Karpas-422 (cell line): ENCODE data around the gene BATF2. TPM values are rescaled to one million over a fixed set of nuclear protein-coding genes. Genes with fewer than 3 reads are reported as not detected.

Experiments
- DNase-seq: peaks from one replicate; pipeline ENCODE4 v3.0.0-alpha.2; 2015
- H2AFZ ChIP-seq: fragments of 200-600 bp; sonication (generic); 2 replicates; pipeline ENCODE4 v1.6.1; 2014; ENCODE audit warnings: antibody characterized with exemption, low read length, mixed read lengths
- H3K27ac ChIP-seq: fragments of 200-600 bp; sonication (generic); 2 replicates; pipeline ENCODE4 v1.5.1; 2014; ENCODE audit warnings: mild to moderate bottlenecking, low read length, moderate library complexity
- H3K27me3 ChIP-seq: fragments of 200-600 bp; sonication (generic); 2 replicates; pipeline ENCODE4 v1.6.1; 2014; ENCODE audit warnings: low read length, mixed read lengths
- H3K36me3 ChIP-seq: fragments of 200-600 bp; sonication (generic); 2 replicates; pipeline ENCODE4 v1.6.1; 2014; ENCODE audit warnings: low read length, mixed read lengths; ENCODE audit not compliant: insufficient read depth
- H3K4me1 ChIP-seq: fragments of 200-600 bp; sonication (generic); 2 replicates; pipeline ENCODE4 v1.6.1; 2014; ENCODE audit warnings: mild to moderate bottlenecking, low read length, mixed read lengths
- H3K4me2 ChIP-seq: fragments of 200-600 bp; sonication (generic); 2 replicates; pipeline ENCODE4 v1.6.1; 2014; ENCODE audit warnings: low read length, low read depth, mild to moderate bottlenecking; ENCODE audit not compliant: poor library complexity, severe bottlenecking
- H3K4me3 ChIP-seq: fragments of 200-600 bp; sonication (generic); 2 replicates; pipeline ENCODE4 v1.5.1; 2014; ENCODE audit warnings: mild to moderate bottlenecking, antibody characterized with exemption, low read length, mixed read lengths
- H3K79me2 ChIP-seq: fragments of 200-600 bp; sonication (generic); 2 replicates; pipeline ENCODE4 v1.6.1; 2014; ENCODE audit warnings: mild to moderate bottlenecking, low read length, mixed read lengths
- H3K9ac ChIP-seq: fragments of 200-600 bp; sonication (generic); 2 replicates; pipeline ENCODE4 v1.6.0; 2014; ENCODE audit warnings: low read length
- H3K9me2 ChIP-seq: fragments of 200-600 bp; sonication (generic), shearing (Covaris generic); replicated peaks from 2 replicates; pipeline ENCODE4 v1.6.0; 2014; ENCODE audit warnings: mild to moderate bottlenecking, low read length, moderate library complexity; ENCODE audit not compliant: insufficient read depth
- H3K9me3 ChIP-seq: fragments of 300-700, 200-600 bp; sonication (generic); 2 replicates; pipeline ENCODE4 v1.6.1; 2014; ENCODE audit warnings: low read length, mixed read lengths
- H4K20me1 ChIP-seq: fragments of 200-600 bp; sonication (generic); 2 replicates; pipeline ENCODE4 v1.6.1; 2014; ENCODE audit warnings: mild to moderate bottlenecking, antibody characterized with exemption, low read length, low read depth; ENCODE audit not compliant: insufficient read depth
- small RNA-seq: library from RNA; depleted of rRNA; stranded (forward); fragments of <200 nt; gene quantifications from one replicate; pipeline ENCODE3, GENCODE V24; 2014
- total RNA-seq: library from RNA; depleted of rRNA; stranded (reverse); fragments of >200 nt; shearing (Covaris generic); gene quantifications from 2 replicates; pipeline ENCODE4 v1.2.3, GENCODE V29; 2014; ENCODE audit warnings: low replicate concordance; rRNA removed

Gene BATF2
- total RNA-seq, 1 experiment from 2014 or later: 1.1 TPM

DNA sequence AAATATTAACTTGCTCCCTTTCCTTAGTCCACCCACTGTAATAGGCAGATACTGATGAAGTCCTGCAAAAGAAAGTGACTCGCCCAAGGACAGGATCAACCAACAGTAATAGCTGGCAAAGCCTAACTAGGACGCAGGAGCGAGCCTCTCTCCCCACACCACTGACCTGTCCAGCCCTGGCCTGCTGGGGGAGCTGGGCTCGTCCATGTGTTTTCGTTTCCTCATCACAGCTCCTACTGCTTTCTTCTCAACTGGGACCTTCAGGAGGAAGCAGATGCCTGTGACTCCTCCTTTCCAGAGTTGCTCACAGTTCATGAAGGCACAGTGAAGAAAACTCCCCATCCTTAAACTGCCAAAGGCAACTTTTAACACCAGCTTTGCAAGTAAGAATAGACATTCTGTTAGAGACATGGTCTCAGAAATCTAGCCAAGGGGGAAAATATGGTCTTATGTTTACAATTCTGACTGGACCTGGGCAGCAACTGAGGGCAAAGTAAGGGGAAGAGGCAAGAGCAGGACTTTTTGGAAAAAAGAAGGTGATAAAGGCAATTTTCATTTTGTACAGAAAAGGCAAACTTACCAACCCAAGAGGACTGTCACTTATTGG is 49.5 kb downstream of the BATF2 start:
- Histone ChIP-seq H3K27ac (no peak overlapping the region), H3K36me3 (no peaks in the 10 kb centered on the region), H3K27me3 (no peaks in the 10 kb centered on the region), H3K4me2 (no peak overlapping the region), H3K9ac (no peak overlapping the region), H3K9me3 (no peaks in the 10 kb centered on the region), H3K9me2 (no peaks in the 10 kb centered on the region), H4K20me1 (no peaks in the 10 kb centered on the region), H3K4me1 (peaks cover 11% of the 10 kb centered on the region), H3K4me3 (no peak overlapping the region), H3K79me2 (no peaks in the 10 kb centered on the region), H2AFZ (no peak overlapping the region)
- no peak for DNase-seq

Small RNA genes within 50 kb of the gene (small RNA-seq; reads per million reads assigned to genes)
- not detected for gene MIR6879
- gene SNX15: not detected

Other genes with a start within 250 kb of the BATF2 start
- 1.3 TPM in 1 of 2 replicates, not detected in the other for gene PYGM, start 237.0 kb downstream of the BATF2 start, total RNA-seq
- gene SF1, start 218.4 kb downstream of the BATF2 start, total RNA-seq: 156 and 329 TPM in 2 replicates
- gene MAP4K2, start 193.8 kb downstream of the BATF2 start, total RNA-seq: 62.0 and 84.2 TPM in 2 replicates
- 27.6 and 28.3 TPM in 2 replicates for gene MEN1, start 186.4 kb downstream of the BATF2 start, total RNA-seq
- 0.15 and 0.22 TPM in 2 replicates for gene CDC42BPG, start 152.3 kb downstream of the BATF2 start, total RNA-seq
- gene EHD1, start 118.3 kb downstream of the BATF2 start, total RNA-seq: 30.8 and 77.3 TPM in 2 replicates
- gene ATG2A, start 79.8 kb downstream of the BATF2 start, total RNA-seq: 16.2 and 24.6 TPM in 2 replicates
- gene PPP2R5B, start 72.3 kb downstream of the BATF2 start, total RNA-seq: 1.8 and 7.5 TPM in 2 replicates
- gene GPHA2, start 61.1 kb downstream of the BATF2 start, total RNA-seq: not detected in 2 replicates
- not detected in 2 replicates for gene MAJIN, start 24.9 kb downstream of the BATF2 start, total RNA-seq
- 28.9 and 44.4 TPM in 2 replicates for gene ARL2, start 17.2 kb upstream of the BATF2 start, total RNA-seq
- gene SNX15, start 30.5 kb upstream of the BATF2 start, total RNA-seq: 14.2 and 17.6 TPM in 2 replicates
- 1.9 and 11.9 TPM in 2 replicates for gene SAC3D1, start 44.2 kb upstream of the BATF2 start, total RNA-seq
- gene NAALADL1, start 61.6 kb upstream of the BATF2 start, total RNA-seq: not detected in 2 replicates
- 24.3 and 28.2 TPM in 2 replicates for gene CDCA5, start 87.1 kb upstream of the BATF2 start, total RNA-seq
- gene ZFPL1, start 87.3 kb upstream of the BATF2 start, total RNA-seq: 19.0 and 40.7 TPM in 2 replicates
- 78.9 and 193 TPM in 2 replicates for gene VPS51, start 99.2 kb upstream of the BATF2 start, total RNA-seq
- gene TM7SF2, start 114.9 kb upstream of the BATF2 start, total RNA-seq: 160 and 161 TPM in 2 replicates
- 11.3 and 18.0 TPM in 2 replicates for gene ZNHIT2, start 120.7 kb upstream of the BATF2 start, total RNA-seq
- 662 and 1,340 TPM in 2 replicates for gene FAU, start 125.2 kb upstream of the BATF2 start, total RNA-seq
- 44.5 and 65.8 TPM in 2 replicates for gene MRPL49, start 125.3 kb upstream of the BATF2 start, total RNA-seq
- gene SYVN1, start 137.5 kb upstream of the BATF2 start, total RNA-seq: 73.6 and 118 TPM in 2 replicates
- gene SPDYC, start 173.3 kb upstream of the BATF2 start, total RNA-seq: not detected in 2 replicates
- 96.5 and 115 TPM in 2 replicates for gene CAPN1, start 185.0 kb upstream of the BATF2 start, total RNA-seq